B cell (primary cell): Measurements from ENCODE around the gene LYRM7. TPM values are rescaled to one million over a fixed set of nuclear protein-coding genes. Genes with fewer than 3 reads are reported as not detected.
A peak's percentile ranks its signal among the peaks of the same experiment; 100 is the strongest.

Source experiments
- ATAC-seq: fragments of 200-7000 bp; cut with Tn5 transposase; one replicate; pipeline ENCODE4 v1.10.0; 2021; ENCODE audit warnings: low read depth, mild to moderate bottlenecking, moderate number of reproducible peaks, moderate library complexity
- CTCF ChIA-PET: fragments of 350-600 bp; sonication (Branson Sonifier 250); formaldehyde crosslinking; loops from one replicate; lab custom pipeline; 2021; ENCODE audit warnings: antibody characterized with exemption, inconsistent platforms; lab: Charles Lee
- POLR2A ChIA-PET: fragments of 350-600 bp; sonication (Branson Sonifier 250); formaldehyde crosslinking; loops from one replicate; lab custom pipeline; 2021; ENCODE audit warnings: antibody characterized with exemption; lab: Charles Lee
- DNase-seq: peaks from one replicate; pipeline ENCODE4 v3.0.0; 2013
- H2AFZ ChIP-seq: 2 replicates; pipeline ENCODE4 v1.6.1; 2012; ENCODE audit warnings: mild to moderate bottlenecking, low read depth, low read length; ENCODE audit not compliant: insufficient read depth, poor library complexity, severe bottlenecking
- H3K27ac ChIP-seq, 2 donors: 1 replicate in 1 of 2; 2 replicates in 1 of 2; pipeline ENCODE4 v1.5.1; 2012 to 2013; ENCODE audit warnings: low read length in 2 of 2, mild to moderate bottlenecking in 2 of 2, moderate library complexity in 1 of 2
- H3K27me3 ChIP-seq, 4 experiments: fragments of 200-600 bp in 1 of 4; sonication (generic) in 1 of 4; replicated peaks in 1 of 4; 1 replicate in 2 of 4; 2 replicates in 2 of 4; pipeline versions ENCODE4 v1.6.1 to v1.7.0; 2013 to 2016; ENCODE audit warnings: low read length in 3 of 4, mild to moderate bottlenecking in 2 of 4, mixed read lengths in 1 of 4, moderate library complexity in 1 of 4; ENCODE audit not compliant: insufficient read depth in 4 of 4, control insufficient read depth in 3 of 4; ENCODE audit errors: control extremely low read depth in 1 of 4
- H3K36me3 ChIP-seq, 2 experiments: replicated peaks in 1 of 2; 1 replicate in 1 of 2; 2 replicates in 1 of 2; pipeline versions ENCODE4 v1.6.1 to v1.7.1; 2013; ENCODE audit warnings: low read length in 1 of 2; ENCODE audit not compliant: insufficient read depth in 2 of 2, control insufficient read depth in 1 of 2; ENCODE audit errors: control extremely low read depth in 1 of 2, extremely low read depth in 1 of 2
- H3K4me1 ChIP-seq, 2 donors: fragments of 200-600 bp in 1 of 2; sonication (generic) in 1 of 2; 1 replicate in 1 of 2; 2 replicates in 1 of 2; pipeline versions ENCODE4 v1.5.1 to v1.6.1; 2013 to 2017; ENCODE audit warnings: low read length in 2 of 2; ENCODE audit not compliant: control insufficient read depth in 2 of 2, insufficient read depth in 2 of 2
- H3K4me2 ChIP-seq: replicated peaks from 2 replicates; pipeline ENCODE3; 2012; ENCODE audit warnings: mild to moderate bottlenecking, low read depth, low read length; ENCODE audit not compliant: poor library complexity, severe bottlenecking
- H3K4me3 ChIP-seq, 5 experiments: fragments of 200-600 bp in 1 of 5; sonication (generic) in 1 of 5; 1 replicate in 3 of 5; 2 replicates in 2 of 5; pipeline versions ENCODE4 v1.5.1 to v1.7.0; 2011 to 2016; ENCODE audit warnings: low read length in 4 of 5, mild to moderate bottlenecking in 4 of 5, low read depth in 2 of 5, control low read depth in 1 of 5, moderate library complexity in 1 of 5; ENCODE audit not compliant: insufficient read depth in 1 of 5; ENCODE audit errors: control extremely low read depth in 1 of 5, extremely low read depth in 1 of 5
- H3K79me2 ChIP-seq: fragments of 200-600 bp; sonication (generic); one replicate; pipeline ENCODE4 v1.6.0; 2016; ENCODE audit warnings: low read length; ENCODE audit not compliant: control insufficient read depth, insufficient read depth
- H3K9ac ChIP-seq: fragments of 200-600 bp; sonication (generic); 2 replicates; pipeline ENCODE4 v1.6.1; 2017; ENCODE audit warnings: mild to moderate bottlenecking, low read length, moderate library complexity
- H3K9me3 ChIP-seq, 3 donors: one replicate each; pipeline versions ENCODE4 v1.6.1 to v1.7.1; 2013; ENCODE audit warnings: low read length in 2 of 3; ENCODE audit not compliant: control insufficient read depth in 2 of 3, insufficient read depth in 1 of 3; ENCODE audit errors: control extremely low read depth in 1 of 3
- H4K20me1 ChIP-seq: 2 replicates; pipeline ENCODE4 v1.6.0; 2012; ENCODE audit warnings: mild to moderate bottlenecking, low read length; ENCODE audit not compliant: insufficient read depth, control insufficient read depth, poor library complexity, severe bottlenecking
- H3K27ac Mint-ChIP-seq: one replicate; pipeline ENCODE4 v1.8.0; 2021; ENCODE audit warnings: mixed read lengths
- H3K27me3 Mint-ChIP-seq: one replicate; pipeline ENCODE4 v1.8.0; 2021; ENCODE audit warnings: mixed read lengths
- H3K4me1 Mint-ChIP-seq: one replicate; pipeline ENCODE4 v1.8.0; 2021; ENCODE audit warnings: mixed read lengths
- H3K4me3 Mint-ChIP-seq: one replicate; pipeline ENCODE4 v1.8.0; 2021; ENCODE audit warnings: mixed read lengths
- H3K9me3 Mint-ChIP-seq: one replicate; pipeline ENCODE4 v1.8.0; 2022; ENCODE audit warnings: mixed read lengths; ENCODE audit not compliant: insufficient read depth
- CTCF ChIP-seq: fragments of 200-600 bp; IDR thresholded peaks from one replicate; pipeline ENCODE4 v1.8.0; 2022; ENCODE audit warnings: antibody characterized with exemption, mild to moderate bottlenecking
- EZH2 ChIP-seq: IDR thresholded peaks from 2 replicates; pipeline ENCODE4 v1.6.1; 2012; ENCODE audit warnings: borderline replicate concordance, low read depth, mild to moderate bottlenecking, moderate library complexity, low read length; ENCODE audit not compliant: insufficient read depth, poor library complexity, severe bottlenecking
- WGBS: methylation state at CpG from one replicate; pipeline ENCODE4 v1.1.5; 2013; ENCODE audit warnings: missing lambda C conversion rate; ENCODE audit not compliant: insufficient coverage; 5-methylcytosine and 5-hydroxymethylcytosine counted together
- intact Hi-C: fragments of 100-400 bp; cut with micrococcal nuclease; formaldehyde crosslinking; loops from one replicate; pipeline ENCODE4 v1.10.0; 2022
- polyA plus RNA-seq: library from polyadenylated mRNA; depleted of rRNA; stranded (reverse); fragments of >200 nt; gene quantifications from 2 replicates; pipeline ENCODE4 v1.2.3, GENCODE V29; 2012
- total RNA-seq, 2 donors: library from RNA; stranded (reverse); fragments of 120-200 nt in 1 of 2; gene quantifications; 1 replicate in 1 of 2; 2 replicates in 1 of 2; pipeline versions ENCODE4 v1.2.3 to v1.2.4, GENCODE V29; 2013 to 2022

LYRM7 gene
- total and polyA plus RNA-seq, 2 donors (not counting 1 experiment from before 2014, with no cell fraction given) = 2.7 to 12.3 TPM

DNA sequence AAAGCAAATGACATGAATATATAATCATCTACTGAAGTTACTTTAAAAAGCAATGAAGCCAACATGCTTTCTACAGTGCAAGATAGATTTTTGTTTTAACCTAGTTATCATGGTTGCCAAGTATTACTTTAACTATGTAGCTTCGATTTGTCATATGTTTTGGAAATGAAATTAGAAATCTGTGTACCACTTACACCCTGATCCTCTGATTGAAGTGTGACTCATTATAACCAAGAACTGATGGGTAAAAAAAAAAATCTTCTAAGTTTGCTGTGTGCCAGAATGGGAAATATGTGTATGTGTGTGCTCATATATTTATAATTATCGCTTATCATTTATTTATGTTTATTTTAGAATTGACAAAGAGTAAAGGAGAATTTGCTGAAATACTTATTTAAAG lies 84.0 kb downstream of the LYRM7 start:
- H3K4me2 ChIP-seq = peak overlapping the region; percentile 0
- peaks cover 66 to 76% of the 10 kb centered on the region in 2 donors for H3K4me1 ChIP-seq
- TF ChIP-seq EZH2 (no peak), CTCF (no peak)

More for the DNA sequence above, 84.0 kb downstream of the LYRM7 start:
- Mint-ChIP-seq H3K4me3 (no peak overlapping the region), H3K4me1 (peaks cover 76% of the 10 kb centered on the region), H3K27ac (no peak overlapping the region), H3K9me3 (no peaks in the 10 kb centered on the region), H3K27me3 (no peaks in the 10 kb centered on the region)
- Histone ChIP-seq H3K9ac (no peak overlapping the region), H4K20me1 (peaks cover 5% of the 10 kb centered on the region), H3K27ac (peak overlapping the region in 1 of 2 donors; percentile 25), H3K4me3 (no peak overlapping the region), H3K79me2 (peaks cover 76% of the 10 kb centered on the region), H3K9me3 (no peaks in the 10 kb centered on the region), H2AFZ (no peak overlapping the region), H3K36me3 (peaks cover 2 to 13% of the 10 kb centered on the region in 2 experiments), H3K27me3 (no peaks in the 10 kb centered on the region)
- no CpG with 5 or more reads among the region's 2 CpGs for WGBS
- intact Hi-C loops = loop anchor here (5.0 kb wide), 1 partner anchor 383 kb away; the partner anchor contains the start of gene RAPGEF6
- ATAC-seq = no peak
- no peak for DNase-seq
- ChIA-PET CTCF (interaction anchor here (0.8 to 6.0 kb wide), 2 partner anchors 9 to 29 kb away, joined by 5 to 60 read pairs; partner anchors contain the start of gene CDC42SE2), POLR2A (interaction anchor here (0.6 to 1.0 kb wide), 2 partner anchors 8 to 10 kb away, joined by 3 to 6 read pairs; no protein-coding TSS in a partner anchor)

Other genes starting within 250 kb of the LYRM7 start
- 180 and 206 TPM in 2 replicates for gene HINT1, start 5.7 kb upstream of the LYRM7 start, total RNA-seq
- 289 and 319 TPM in 2 replicates for gene HINT1, start 5.7 kb upstream of the LYRM7 start, polyA plus RNA-seq
- 161 and 162 TPM in 2 replicates for gene CDC42SE2, start 93.1 kb downstream of the LYRM7 start, total RNA-seq
- 42.5 and 143 TPM in 2 replicates for gene CDC42SE2, start 93.1 kb downstream of the LYRM7 start, polyA plus RNA-seq